Stimulated activated naive CD8-positive, alpha-beta T cell treated with anti-CD3 and anti-CD28 coated beads, Interleukin-15, Interleukin-2, amounts not matched to agents 100 ng/mL and 50 ng/mL, for 24 hours (primary cell): ENCODE results near the gene EFNA3.

Experiments used
- H3K27ac Mint-ChIP-seq: one replicate; pipeline ENCODE4 v1.8.0; 2021; ENCODE audit warnings: mild to moderate bottlenecking, mixed read lengths
- H3K27me3 Mint-ChIP-seq: one replicate; pipeline ENCODE4 v1.8.0; 2021; ENCODE audit warnings: mixed read lengths
- H3K36me3 Mint-ChIP-seq: one replicate; pipeline ENCODE4 v1.8.0; 2021; ENCODE audit warnings: low read depth, mixed read lengths
- H3K4me1 Mint-ChIP-seq: one replicate; pipeline ENCODE4 v1.8.0; 2021; ENCODE audit warnings: low read depth, mixed read lengths
- H3K4me3 Mint-ChIP-seq: one replicate; pipeline ENCODE4 v1.8.0; 2021; ENCODE audit warnings: mild to moderate bottlenecking, mixed read lengths
- H3K9me3 Mint-ChIP-seq: one replicate; pipeline ENCODE4 v1.8.0; 2021; ENCODE audit warnings: mixed read lengths

The EFNA3 gene

DNA sequence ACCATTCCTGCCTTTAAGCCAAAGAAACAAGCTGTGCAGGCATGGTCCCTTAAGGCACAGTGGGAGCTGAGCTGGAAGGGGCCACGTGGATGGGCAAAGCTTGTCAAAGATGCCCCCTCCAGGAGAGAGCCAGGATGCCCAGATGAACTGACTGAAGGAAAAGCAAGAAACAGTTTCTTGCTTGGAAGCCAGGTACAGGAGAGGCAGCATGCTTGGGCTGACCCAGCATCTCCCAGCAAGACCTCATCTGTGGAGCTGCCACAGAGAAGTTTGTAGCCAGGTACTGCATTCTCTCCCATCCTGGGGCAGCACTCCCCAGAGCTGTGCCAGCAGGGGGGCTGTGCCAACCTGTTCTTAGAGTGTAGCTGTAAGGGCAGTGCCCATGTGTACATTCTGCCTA, 55.7 kb downstream of the EFNA3 start:
- H3K9me3 Mint-ChIP-seq: no peaks in the 10 kb centered on the region
- peaks cover 18% of the 10 kb centered on the region for H3K36me3 Mint-ChIP-seq
- H3K4me1 Mint-ChIP-seq: peaks cover 49% of the 10 kb centered on the region
- peak overlapping the region; percentile 93 for H3K4me3 Mint-ChIP-seq
- no peaks in the 10 kb centered on the region for H3K27me3 Mint-ChIP-seq
- H3K27ac Mint-ChIP-seq: no peak overlapping the region

DNA sequence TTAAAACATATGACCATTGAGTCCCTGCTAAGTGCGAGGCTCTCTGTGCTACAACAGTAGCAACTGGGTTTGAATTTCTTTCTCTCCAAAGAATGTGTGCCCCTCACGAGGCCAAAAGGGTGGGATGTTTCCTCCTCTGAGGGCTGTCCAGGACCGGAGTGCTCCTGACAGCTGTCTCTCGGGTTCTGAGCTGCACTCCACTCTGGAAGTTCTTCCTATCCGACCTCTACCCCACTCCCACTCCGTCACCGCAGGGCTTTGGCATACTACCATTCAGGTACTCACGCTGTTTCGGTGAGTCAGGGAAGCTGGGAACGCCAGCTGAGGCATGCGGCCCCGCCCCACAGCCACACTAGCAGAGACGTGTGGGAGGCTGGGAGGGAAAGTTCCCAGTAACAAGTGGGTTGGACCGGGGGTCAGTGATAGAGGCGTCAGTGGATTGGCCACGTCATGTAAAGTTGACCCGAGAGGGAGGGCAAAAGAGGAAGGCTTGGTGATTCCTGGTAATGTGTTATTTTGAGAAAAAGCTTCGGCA, 56.3 kb downstream of the EFNA3 start:
- H3K27me3 Mint-ChIP-seq: no peaks in the 10 kb centered on the region
- H3K4me3 Mint-ChIP-seq: peak overlapping the region; percentile 93
- peaks cover 47% of the 10 kb centered on the region for H3K4me1 Mint-ChIP-seq
- peaks cover 23% of the 10 kb centered on the region for H3K36me3 Mint-ChIP-seq
- H3K9me3 Mint-ChIP-seq: no peaks in the 10 kb centered on the region
- peak overlapping the region; percentile 100 for H3K27ac Mint-ChIP-seq

DNA sequence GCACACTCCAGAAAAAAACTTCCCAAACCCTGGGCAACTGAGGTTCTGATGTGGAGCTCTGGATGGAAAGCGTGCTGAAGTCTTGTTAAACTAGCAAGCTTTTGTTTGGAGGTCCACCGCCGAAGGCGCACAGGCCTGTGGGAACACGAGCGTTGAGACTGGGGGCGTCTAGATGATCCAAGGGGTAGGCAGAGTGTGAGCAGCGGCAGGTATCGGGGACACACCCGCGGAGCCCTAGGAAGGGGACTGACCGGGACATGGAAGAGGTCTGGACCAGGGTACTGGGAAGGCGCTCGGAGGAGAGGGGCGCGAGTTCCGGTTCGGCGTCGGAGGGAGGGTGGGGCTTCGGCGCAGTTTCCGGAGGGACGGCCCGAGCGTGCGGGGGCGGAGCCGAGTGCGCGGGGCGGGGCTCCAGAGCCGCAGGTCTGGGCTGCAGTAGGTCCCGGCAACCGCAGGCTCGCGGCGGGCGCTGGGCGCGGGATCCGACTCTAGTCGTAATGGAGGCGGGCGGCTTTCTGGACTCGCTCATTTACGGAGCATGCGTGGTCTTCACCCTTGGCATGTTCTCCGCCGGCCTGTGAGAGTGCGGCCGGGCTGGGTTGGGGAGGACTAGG, 56.9 kb downstream of the EFNA3 start, which contains the start of gene SLC50A1:
SLC50A1 (plus strand) TSS at position 438 of the 614 bp plus-strand sequence; CDS start at position 498, 60 bp downstream.
- Mint-ChIP-seq H3K27ac (peak within 1 kb of the TSS; percentile 100), H3K27me3 (no peaks in the 10 kb centered on the region), H3K4me3 (peak within 1 kb of the TSS; percentile 93), H3K9me3 (no peaks in the 10 kb centered on the region), H3K4me1 (peaks cover 47% of the 10 kb centered on the region), H3K36me3 (peaks cover 23% of the 10 kb centered on the region)

DNA sequence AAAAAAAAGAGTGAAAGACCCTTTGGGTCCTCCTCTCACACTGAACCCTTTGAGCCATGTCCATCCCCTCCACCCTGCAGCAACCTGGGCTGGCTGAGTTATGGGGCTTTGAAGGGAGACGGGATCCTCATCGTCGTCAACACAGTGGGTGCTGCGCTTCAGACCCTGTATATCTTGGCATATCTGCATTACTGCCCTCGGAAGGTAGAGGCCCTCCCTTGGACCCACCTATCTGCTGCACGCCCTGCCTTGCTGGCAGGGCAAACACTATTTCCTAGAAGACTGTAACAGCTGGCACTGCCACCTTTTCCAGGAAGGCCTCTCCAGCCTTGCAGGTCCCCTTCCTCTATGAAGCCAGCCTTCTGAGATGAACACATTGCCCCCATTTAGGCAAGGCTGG, 58.1 kb downstream of the EFNA3 start:
- H3K27ac Mint-ChIP-seq: peak overlapping the region; percentile 100
- no peaks in the 10 kb centered on the region for H3K9me3 Mint-ChIP-seq
- peaks cover 23% of the 10 kb centered on the region for H3K36me3 Mint-ChIP-seq
- peaks cover 49% of the 10 kb centered on the region for H3K4me1 Mint-ChIP-seq
- peak overlapping the region; percentile 93 for H3K4me3 Mint-ChIP-seq
- H3K27me3 Mint-ChIP-seq: no peaks in the 10 kb centered on the region
